Globus pallidus (tissue), 1 donor: Measurements from ENCODE around the gene PCK1.

Experiments used
- DNase-seq: peaks from one replicate; pipeline ENCODE4 v3.0.0-alpha.2; 2015; ENCODE audit warnings: low spot score

Gene PCK1

GRCh38 chr20:57603120-57603519 is 42.2 kb downstream of the PCK1 start:
- DNase-seq = no peak

- DNase-seq = no peak
These were observed 44.1 kb downstream of the PCK1 start for GRCh38 chr20:57605045-57605444.

- DNase-seq = no peak
These were observed 45.0 kb downstream of the PCK1 start for GRCh38 chr20:57605878-57606277.

- DNase-seq = no peak
These were observed 47.6 kb downstream of the PCK1 start for GRCh38 chr20:57608516-57608915.

GRCh38 chr20:57609086-57609841 is 48.4 kb downstream of the PCK1 start:
- DNase-seq = no peak

DNA sequence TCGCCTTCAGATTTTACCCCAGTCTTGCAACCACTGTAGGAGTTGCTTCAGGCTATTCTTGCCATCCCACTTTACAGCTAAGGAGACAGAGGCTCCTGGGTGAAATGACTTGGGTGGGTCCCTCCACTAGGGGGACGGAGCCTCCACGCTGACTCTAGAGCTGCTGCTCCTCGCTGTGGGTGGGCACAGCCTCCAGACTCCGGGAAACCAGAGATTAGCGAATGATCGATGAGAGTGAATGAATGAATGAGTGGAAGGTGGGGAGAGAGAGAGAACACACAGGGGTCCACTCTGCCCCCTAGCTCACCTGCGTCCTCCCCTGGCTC is 48.9 kb downstream of the PCK1 start:
- no peak for DNase-seq

- DNase-seq = no peak
These were observed 49.5 kb downstream of the PCK1 start for GRCh38 chr20:57610261-57610952.

DNA sequence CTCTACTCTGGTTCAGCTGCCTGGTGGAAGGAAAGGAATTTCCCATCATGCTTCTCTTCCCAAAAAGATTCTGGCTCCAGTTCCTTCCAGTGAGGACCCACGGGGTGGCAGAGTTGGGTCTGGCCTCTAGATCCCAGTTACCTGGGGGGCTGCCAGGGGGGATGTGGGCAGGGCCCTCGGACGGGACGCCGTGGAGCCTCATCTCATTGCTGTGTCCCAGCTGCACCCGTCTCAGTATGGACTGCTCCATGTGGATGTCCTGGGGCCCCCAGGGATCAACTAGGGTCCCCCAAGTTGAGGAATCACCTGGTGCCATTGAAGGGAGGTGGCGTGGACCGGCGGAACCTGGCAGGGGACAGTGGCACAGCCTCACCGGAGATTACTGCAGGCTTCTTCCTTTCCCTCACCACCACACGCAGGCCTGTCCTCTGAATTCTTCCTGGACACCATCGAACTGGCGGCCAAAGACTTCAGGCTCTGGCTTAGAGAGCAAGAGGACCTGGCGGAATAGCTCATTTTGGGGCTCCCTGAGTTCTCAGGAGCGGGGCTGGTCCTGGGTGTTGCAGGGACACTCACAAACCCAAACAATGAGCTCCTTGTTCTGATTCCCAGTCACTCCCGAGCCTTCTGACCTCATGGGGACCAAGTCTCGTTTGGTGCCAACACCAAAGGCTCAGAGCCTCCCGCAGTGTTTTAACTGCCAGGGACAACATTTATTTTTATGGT is 50.8 kb downstream of the PCK1 start:
- DNase-seq = peak; percentile 55

DNA sequence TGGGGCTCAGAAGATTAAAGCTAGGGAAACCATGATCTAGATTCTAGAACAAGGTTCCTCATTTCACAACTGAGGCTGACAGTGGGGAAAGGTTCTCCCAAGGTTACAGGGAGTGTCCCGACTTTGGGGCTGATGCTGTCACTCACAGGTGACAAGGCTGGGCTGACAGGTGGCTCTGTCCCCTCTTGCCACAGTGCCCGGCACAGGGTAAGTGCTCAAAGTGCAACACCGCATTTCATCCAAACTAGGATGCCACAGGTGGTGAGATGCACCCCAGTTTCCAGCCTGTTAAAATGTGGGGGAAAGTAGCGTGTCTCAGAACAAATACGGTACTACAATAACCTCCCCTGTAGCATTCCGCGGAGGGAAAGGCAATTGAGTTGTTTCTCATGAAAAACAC is 51.5 kb downstream of the PCK1 start:
- no peak for DNase-seq

DNA sequence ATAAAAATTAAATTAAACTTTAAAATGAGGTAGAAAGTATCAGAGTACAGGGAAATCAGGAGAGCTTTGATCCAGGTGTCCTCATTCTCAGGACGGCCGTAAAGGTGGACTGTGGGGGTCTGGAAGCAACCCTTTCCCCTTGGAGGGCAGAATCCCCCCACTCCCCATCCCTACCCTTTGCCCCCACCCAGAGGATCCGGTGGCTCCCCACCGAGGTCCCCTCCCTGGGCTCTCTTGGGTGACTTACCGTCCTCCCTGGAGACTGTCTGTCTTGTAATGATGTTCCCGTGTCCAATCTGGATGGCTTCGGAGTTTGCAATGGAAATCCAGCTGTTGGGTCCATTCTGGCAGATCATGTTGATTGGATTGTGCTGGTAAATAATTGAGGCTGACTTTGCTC is 52.0 kb downstream of the PCK1 start:
- no peak for DNase-seq

DNA sequence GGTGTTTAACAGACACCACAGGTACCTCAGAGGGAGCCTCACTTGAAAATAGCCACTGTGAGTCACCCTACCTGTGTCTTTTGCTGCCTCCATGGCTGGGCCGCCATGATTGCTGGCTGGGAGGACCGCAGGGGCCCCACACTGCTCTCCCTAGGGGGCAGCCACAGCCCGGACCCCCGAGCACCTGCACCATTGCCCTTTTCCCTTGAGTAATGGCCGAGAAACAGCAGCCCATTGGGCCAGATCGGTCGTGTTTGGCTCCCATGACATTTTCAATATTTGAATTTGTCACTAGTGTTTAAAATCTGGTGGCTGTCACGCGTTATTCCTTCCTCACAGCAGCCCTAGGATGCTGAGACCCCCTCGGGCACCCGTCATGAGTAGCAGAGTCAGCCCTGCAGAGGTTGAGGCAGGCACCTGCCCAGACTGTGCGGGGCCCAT is 52.6 kb downstream of the PCK1 start:
- DNase-seq = no peak

GRCh38 chr20:57614490-57615444 is 53.9 kb downstream of the PCK1 start:
- no peak for DNase-seq

- no peak for DNase-seq
These were observed 54.5 kb downstream of the PCK1 start for GRCh38 chr20:57615445-57615811.

DNA sequence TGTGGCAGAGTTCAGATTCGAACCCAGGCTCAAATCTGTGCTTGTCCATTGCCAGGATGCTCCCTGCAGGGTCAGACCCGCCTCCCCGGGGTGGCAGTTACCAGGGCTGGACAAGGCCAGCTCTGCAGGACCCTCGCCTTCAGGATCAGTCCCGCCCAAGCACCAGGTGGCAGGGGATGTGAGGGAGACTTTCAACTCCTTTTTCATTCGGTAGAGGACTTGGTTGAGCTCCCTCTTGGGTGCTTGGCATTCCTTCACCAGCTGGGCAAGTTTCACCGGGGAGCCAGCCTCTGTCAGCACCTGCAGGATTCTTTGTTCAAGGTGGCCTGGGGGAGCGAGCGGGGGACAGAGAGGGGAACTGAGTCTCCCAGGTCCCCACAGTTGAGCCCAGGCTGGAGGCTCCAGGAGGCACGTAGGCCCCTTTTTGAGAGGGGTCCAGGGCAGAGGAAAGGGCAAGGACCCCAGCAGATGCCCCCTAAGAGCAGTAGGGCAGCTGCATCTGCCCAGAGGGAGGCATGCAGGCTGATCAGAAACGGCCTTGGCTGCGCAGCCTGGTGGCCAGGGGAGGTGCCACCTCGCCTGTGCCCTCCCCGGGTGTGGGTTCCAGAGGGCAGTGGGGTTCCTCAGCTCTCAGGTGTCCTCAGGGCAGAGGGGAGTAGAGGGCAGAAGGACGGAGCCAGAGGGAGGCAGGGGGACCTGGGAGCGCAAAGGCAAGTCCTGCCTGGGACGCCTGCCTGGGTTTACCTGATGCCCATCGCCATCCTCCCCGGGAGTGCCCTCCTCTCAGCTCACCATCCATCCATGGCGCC is 55.4 kb downstream of the PCK1 start:
- DNase-seq = no peak

DNA sequence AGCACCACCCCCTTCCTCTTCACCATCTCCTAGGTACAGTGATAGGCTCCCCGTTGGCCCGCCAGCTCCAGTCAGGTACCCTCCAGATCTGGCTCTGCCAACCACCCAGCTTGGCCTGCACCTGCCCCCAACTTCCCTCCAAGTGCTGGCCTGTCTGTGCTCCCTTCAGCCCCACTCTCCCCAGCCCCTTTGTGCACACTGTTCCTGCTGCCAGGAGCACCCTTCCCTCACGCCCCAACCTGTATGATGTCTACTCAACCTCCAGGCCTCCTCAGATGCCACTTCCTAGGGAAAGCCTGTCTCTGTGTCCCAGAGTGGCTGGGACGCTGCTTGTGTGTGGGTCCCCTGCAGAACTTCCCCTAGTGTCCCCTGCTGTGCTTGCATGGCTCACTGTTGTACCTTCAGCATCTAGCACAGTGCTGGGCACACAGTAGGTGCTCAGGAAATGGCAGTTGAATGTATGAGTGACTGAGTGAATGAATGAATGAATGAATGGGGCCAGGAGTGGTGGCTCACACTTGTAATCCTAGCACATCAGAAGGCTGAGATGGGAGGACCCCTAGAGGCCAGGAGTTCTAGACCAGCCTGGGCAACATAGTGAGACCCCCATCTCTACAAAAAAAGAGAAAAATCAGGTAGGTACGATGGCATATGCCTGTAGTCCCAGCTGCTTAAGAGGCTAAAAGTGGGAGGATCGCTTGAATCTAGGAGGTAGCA is 56.3 kb downstream of the PCK1 start:
- no peak for DNase-seq
